Ecto neural progenitor cell (in vitro differentiated cells): ENCODE results near the gene PGM3.
"Not testable (repeated sequence)": the region's sequence is repeated elsewhere in the genome, so short reads cannot be mapped to it uniquely, and the experiment has no call there.

Experiments
- DNase-seq: peaks from one replicate; pipeline ENCODE4 v3.0.0-alpha.2; 2018; ENCODE audit warnings: low spot score

Gene PGM3

GRCh38 chr6:83192871-83193746 is at the start of gene PGM3, which contains the start of gene RWDD2A:
PGM3 (minus strand) TSS chr6:83193265; CDS start chr6:83191012, 2,253 bp downstream.
RWDD2A (plus strand) TSS chr6:83193357; CDS start chr6:83194452, 1,095 bp downstream.
- peak; percentile 93 for DNase-seq

GRCh38 chr6:83231146-83231545 is 38.1 kb upstream of the PGM3 start:
- no peak for DNase-seq

- DNase-seq, result no peak
Measured at GRCh38 chr6:83226517-83226916, 33.5 kb upstream of the PGM3 start.

- DNase-seq, result no peak
Measured at GRCh38 chr6:83221889-83222479, 28.9 kb upstream of the PGM3 start.

GRCh38 chr6:83221276-83221675 is 28.2 kb upstream of the PGM3 start:
- DNase-seq, result no peak

- DNase-seq, result no peak
Measured at GRCh38 chr6:83220121-83220520, 27.1 kb upstream of the PGM3 start.

GRCh38 chr6:83218646-83219045 is 25.6 kb upstream of the PGM3 start:
- DNase-seq, result no peak

GRCh38 chr6:83216806-83217205 is 23.7 kb upstream of the PGM3 start:
- DNase-seq, result no peak

- DNase-seq, result peak; percentile 61
Measured at GRCh38 chr6:83215131-83216047, 22.3 kb upstream of the PGM3 start.

GRCh38 chr6:83202031-83202430 is 9.0 kb upstream of the PGM3 start:
- DNase-seq, result no peak

GRCh38 chr6:83199863-83200225 is 6.8 kb upstream of the PGM3 start:
- DNase-seq, result no peak

- DNase-seq, result no peak
Measured at GRCh38 chr6:83199173-83199862, 6.3 kb upstream of the PGM3 start.

GRCh38 chr6:83198486-83199172 is 5.6 kb upstream of the PGM3 start:
- DNase-seq, result no peak

GRCh38 chr6:83193747-83194566 is 892 bp upstream of the PGM3 start:
- peak; percentile 82 for DNase-seq

- DNase-seq, result no peak
Measured at GRCh38 chr6:83192456-83192855, 609 bp downstream of the PGM3 start.

- not testable (repeated sequence) for DNase-seq
Measured at GRCh38 chr6:83191974-83192373, 1.1 kb downstream of the PGM3 start.

GRCh38 chr6:83190626-83191025 is 2.4 kb downstream of the PGM3 start:
- DNase-seq, result no peak

GRCh38 chr6:83188501-83188900 is 4.6 kb downstream of the PGM3 start:
- no peak for DNase-seq

- no peak for DNase-seq
Measured at GRCh38 chr6:83185096-83185495, 8.0 kb downstream of the PGM3 start.

GRCh38 chr6:83183082-83183828 is 9.8 kb downstream of the PGM3 start:
- no peak for DNase-seq
